HCT116 (cell line): ENCODE data around the gene SEMA6A. TPM values are rescaled to one million over a fixed set of nuclear protein-coding genes. Genes with fewer than 3 reads are reported as not detected.

Source experiments
- ATAC-seq: fragments of 200-7000 bp; cut with Tn5 transposase; 2 replicates; pipeline ENCODE4 v1.9.1; 2020; ENCODE audit warnings: mild to moderate bottlenecking, moderate library complexity
- BruUV-seq: library from RNA; stranded (reverse); fragments of 400-500 nt; replicated peaks from 2 replicates; lab custom pipeline; 2021; lab: Mats Ljungman, UMichigan
- CTCF ChIA-PET: fragments of 300-600 bp; sonication (Branson Sonifier 250); formaldehyde crosslinking; loops from one replicate; lab custom pipeline; 2021; ENCODE audit warnings: antibody characterized with exemption; lab: Charles Lee
- POLR2A ChIA-PET: fragments of 300-600, 350-600 bp; sonication (Branson Sonifier 250); formaldehyde crosslinking; loops from one replicate; lab custom pipeline; 2021; ENCODE audit warnings: antibody characterized with exemption; lab: Charles Lee
- RAD21 ChIA-PET, 2 experiments: fragments of 300-600 bp; sonication (Branson Sonifier 250); formaldehyde crosslinking; loops; one replicate each; lab custom pipeline; 2023; ENCODE audit warnings: low total read pairs in 2 of 2; ENCODE audit not compliant: uncharacterized antibody in 2 of 2, unreplicated experiment in 2 of 2, low non-redundant PET in 1 of 2; lab: Charles Lee
- DNase-seq: peaks from one replicate; pipeline ENCODE4 v3.0.0-alpha.2; 2010; ENCODE audit warnings: low read depth, low spot score
- H2AFZ ChIP-seq: fragments of 200-600 bp; shearing (Covaris generic), sonication (generic); 2 replicates; pipeline ENCODE4 v1.6.1; 2017; ENCODE audit warnings: low read depth, mixed run types, mixed read lengths, antibody characterized with exemption, low read length; ENCODE audit not compliant: poor library complexity, severe bottlenecking
- H3K27ac ChIP-seq: 2 replicates; pipeline ENCODE4 v1.5.1; 2012; ENCODE audit warnings: low read depth, low read length
- H3K27me3 ChIP-seq: fragments of 200-600 bp; sonication (generic); 2 replicates; pipeline ENCODE4 v1.6.1; 2016; ENCODE audit warnings: mixed run types, low read length, mixed read lengths; ENCODE audit not compliant: insufficient read depth
- H3K36me3 ChIP-seq, 2 experiments: fragments of 200-500 bp in 1 of 2; fragments of 200-600 bp in 1 of 2; sonication (Bioruptor generic) in 1 of 2; sonication (generic) in 1 of 2; 2 replicates each; pipeline versions ENCODE4 v1.5.1 to v1.6.1; 2014 to 2016; ENCODE audit warnings: low read length in 2 of 2, inconsistent platforms in 1 of 2, mixed read lengths in 1 of 2, mixed run types in 1 of 2; ENCODE audit not compliant: insufficient read depth in 2 of 2, control insufficient read depth in 1 of 2
- H3K4me1 ChIP-seq, 2 experiments: fragments of 200-600 bp in 1 of 2; sonication (generic) in 1 of 2; 2 replicates each; pipeline versions ENCODE4 v1.5.1 to v1.6.1; 2012 to 2017; ENCODE audit warnings: low read length in 2 of 2, inconsistent platforms in 1 of 2, mild to moderate bottlenecking in 1 of 2, mixed read lengths in 1 of 2, mixed run types in 1 of 2, moderate library complexity in 1 of 2; ENCODE audit not compliant: insufficient read depth in 2 of 2, control insufficient read depth in 1 of 2
- H3K4me2 ChIP-seq: fragments of 200-600 bp; sonication (generic); 2 replicates; pipeline ENCODE4 v1.6.1; 2017; ENCODE audit warnings: mixed run types, low read length, mixed read lengths
- H3K4me3 ChIP-seq, 2 experiments: fragments of 200-600 bp in 1 of 2; sonication (generic) in 1 of 2; replicated peaks in 1 of 2; 2 replicates each; pipeline ENCODE4 v1.5.1; 2011 to 2016; ENCODE audit warnings: low read length in 2 of 2, control low read depth in 1 of 2, low read depth in 1 of 2, mild to moderate bottlenecking in 1 of 2, mixed read lengths in 1 of 2, mixed run types in 1 of 2
- H3K79me2 ChIP-seq: fragments of 200-600 bp; sonication (generic); 2 replicates; pipeline ENCODE4 v1.6.1; 2017; ENCODE audit warnings: mild to moderate bottlenecking, mixed run types, low read length, moderate library complexity, mixed read lengths; ENCODE audit not compliant: insufficient read depth
- H3K9ac ChIP-seq: fragments of 200-600 bp; sonication (generic); 2 replicates; pipeline ENCODE4 v1.6.1; 2016; ENCODE audit warnings: low read length, mixed read lengths
- H3K9me2 ChIP-seq: fragments of 200-600 bp; sonication (generic), shearing (Covaris generic); 2 replicates; pipeline ENCODE4 v1.6.1; 2017; ENCODE audit warnings: mixed run types, mild to moderate bottlenecking, moderate library complexity; ENCODE audit not compliant: insufficient read depth
- H3K9me3 ChIP-seq, 2 experiments: fragments of 200-500 bp in 1 of 2; fragments of 200-600 bp in 1 of 2; sonication (Bioruptor generic) in 1 of 2; sonication (generic) in 1 of 2; 2 replicates each; pipeline ENCODE4 v1.6.1; 2014 to 2017; ENCODE audit warnings: low read length in 2 of 2, mixed read lengths in 2 of 2, inconsistent platforms in 1 of 2, low read depth in 1 of 2, mild to moderate bottlenecking in 1 of 2, mixed run types in 1 of 2, moderate library complexity in 1 of 2; ENCODE audit not compliant: control insufficient read depth in 1 of 2, insufficient read depth in 1 of 2
- H4K20me1 ChIP-seq: fragments of 200-600 bp; sonication (generic), shearing (Covaris generic); 2 replicates; pipeline ENCODE4 v1.6.1; 2017; ENCODE audit warnings: mixed run types, mild to moderate bottlenecking, moderate library complexity; ENCODE audit not compliant: insufficient read depth
- CEBPB ChIP-seq: IDR thresholded peaks from 2 replicates; pipeline ENCODE4 v1.6.1; 2012; ENCODE audit warnings: low read depth
- EGR1 ChIP-seq: IDR thresholded peaks from 2 replicates; pipeline ENCODE4 v1.6.1; 2012; ENCODE audit warnings: low read depth
- EZH2phosphoT487 ChIP-seq: fragments of 200-600 bp; IDR thresholded peaks from 2 replicates; pipeline ENCODE4 v1.6.1; 2018; ENCODE audit warnings: antibody characterized with exemption, borderline replicate concordance
- FOSL1 ChIP-seq: IDR thresholded peaks from 2 replicates; pipeline ENCODE4 v1.6.1; 2012; ENCODE audit warnings: low read depth
- JUND ChIP-seq: IDR thresholded peaks from 2 replicates; pipeline ENCODE4 v1.6.1; 2012
- POLR2A ChIP-seq: IDR thresholded peaks from 2 replicates; pipeline ENCODE4 v1.7.0; 2011; ENCODE audit warnings: borderline replicate concordance; ENCODE audit not compliant: insufficient read depth, insufficient read length; ENCODE audit errors: extremely low read depth
- POLR2AphosphoS5 ChIP-seq: IDR thresholded peaks from 2 replicates; pipeline ENCODE4 v1.6.1; 2011; ENCODE audit warnings: mild to moderate bottlenecking, low read depth, low read length, moderate library complexity
- YY1 ChIP-seq: IDR thresholded peaks from 2 replicates; pipeline ENCODE4 v1.6.1; 2011; ENCODE audit warnings: low read length, low read depth, moderate library complexity, mild to moderate bottlenecking; ENCODE audit not compliant: insufficient replicate concordance; ENCODE audit errors: extremely low read depth
- ZFX ChIP-seq: fragments of 450-650 bp; IDR thresholded peaks from 2 replicates; pipeline ENCODE4 v1.6.1; 2017
- ZNF274 ChIP-seq: fragments of 200-500 bp; sonication (Bioruptor generic); IDR thresholded peaks from 2 replicates; pipeline ENCODE4 v1.6.1; 2014; ENCODE audit warnings: mild to moderate bottlenecking, low read depth, low read length, inconsistent platforms
- intact Hi-C: fragments of 100-400 bp; cut with micrococcal nuclease; formaldehyde crosslinking; loops from 2 replicates; pipeline ENCODE4 v1.10.0; 2022
- total RNA-seq: library from RNA; stranded (reverse); gene quantifications from one replicate; pipeline ENCODE4 v1.2.1, GENCODE V29; 2021; ENCODE audit not compliant: unreplicated experiment
- TF ChIP-seq, protein P1 (sequence below): IDR thresholded peaks from 2 replicates; pipeline ENCODE4 v1.6.1; 2012; ENCODE audit warnings: low read depth
- TF ChIP-seq, protein P2 (sequence below), 3 experiments: fragments of 200-600 bp in 1 of 3; sonication (generic) in 1 of 3; IDR thresholded peaks in 2 of 3; conservative IDR thresholded peaks in 1 of 3; 2 replicates each; pipeline ENCODE4 v1.5.1; 2012 to 2017; ENCODE audit warnings: low read depth in 2 of 3, low read length in 2 of 3, antibody characterized with exemption in 1 of 3, borderline replicate concordance in 1 of 3, control low read depth in 1 of 3, mild to moderate bottlenecking in 1 of 3, mixed read lengths in 1 of 3, mixed run types in 1 of 3, moderate library complexity in 1 of 3; ENCODE audit not compliant: insufficient read depth in 1 of 3
- TF ChIP-seq, protein P3 (sequence below): IDR thresholded peaks from 2 replicates; pipeline ENCODE4 v1.6.1; 2011; ENCODE audit warnings: mild to moderate bottlenecking, low read length, moderate library complexity; ENCODE audit not compliant: insufficient replicate concordance; ENCODE audit errors: extremely low read depth
- TF ChIP-seq, protein P4 (sequence below): IDR thresholded peaks from 2 replicates; pipeline ENCODE4 v1.6.1; 2012

Gene SEMA6A
- total RNA-seq, 1 experiment from 2014 or later: 6.7 TPM

DNA sequence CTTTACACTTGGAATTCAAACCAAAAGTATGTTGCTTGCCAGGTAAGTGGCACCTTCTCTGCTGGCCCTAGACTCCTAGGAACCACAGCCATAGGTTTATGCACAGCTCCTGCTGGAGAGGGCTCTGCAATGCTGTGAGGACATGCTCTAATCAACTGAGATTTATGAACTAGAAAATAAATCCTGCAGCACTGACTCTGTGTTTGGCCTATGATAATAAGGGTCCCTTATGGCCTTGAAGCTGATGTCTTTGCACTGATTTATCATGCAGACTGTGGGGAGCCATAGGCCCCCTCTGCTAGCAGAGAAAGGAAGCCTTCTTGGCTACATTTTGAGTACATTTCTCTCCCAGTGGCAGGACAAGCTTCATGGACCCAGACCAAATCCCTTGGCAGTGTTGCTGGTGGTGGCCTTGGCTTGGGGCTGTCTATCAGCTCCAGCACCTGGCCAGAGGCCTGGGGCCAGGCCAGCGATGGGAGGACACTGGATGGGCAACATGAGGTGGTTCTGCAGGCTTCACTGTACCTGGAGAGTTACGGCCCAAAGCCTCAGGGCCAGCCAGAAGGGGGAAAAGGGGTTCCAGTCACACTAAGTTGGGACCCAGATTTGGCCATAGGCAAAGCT, 178.0 kb downstream of the SEMA6A start:
- no peaks in the 10 kb centered on the region for H3K27me3 ChIP-seq
- no peak overlapping the region for H3K9ac ChIP-seq
- intact Hi-C loops: no loop called here
- H3K79me2 ChIP-seq: no peaks in the 10 kb centered on the region
- no peak overlapping the region for H3K4me3 ChIP-seq
- DNase-seq: no peak
- no peaks in the 10 kb centered on the region for H3K9me2 ChIP-seq
- ATAC-seq: no peak
- ChIA-PET RAD21 (no interaction called here), CTCF (no interaction called here), POLR2A (no interaction called here)
- BruUV-seq: no TSS peak
- H3K36me3 ChIP-seq: no peaks in the 10 kb centered on the region; a peak in 1 of 4 replicates
- TF ChIP-seq, protein P1, sequence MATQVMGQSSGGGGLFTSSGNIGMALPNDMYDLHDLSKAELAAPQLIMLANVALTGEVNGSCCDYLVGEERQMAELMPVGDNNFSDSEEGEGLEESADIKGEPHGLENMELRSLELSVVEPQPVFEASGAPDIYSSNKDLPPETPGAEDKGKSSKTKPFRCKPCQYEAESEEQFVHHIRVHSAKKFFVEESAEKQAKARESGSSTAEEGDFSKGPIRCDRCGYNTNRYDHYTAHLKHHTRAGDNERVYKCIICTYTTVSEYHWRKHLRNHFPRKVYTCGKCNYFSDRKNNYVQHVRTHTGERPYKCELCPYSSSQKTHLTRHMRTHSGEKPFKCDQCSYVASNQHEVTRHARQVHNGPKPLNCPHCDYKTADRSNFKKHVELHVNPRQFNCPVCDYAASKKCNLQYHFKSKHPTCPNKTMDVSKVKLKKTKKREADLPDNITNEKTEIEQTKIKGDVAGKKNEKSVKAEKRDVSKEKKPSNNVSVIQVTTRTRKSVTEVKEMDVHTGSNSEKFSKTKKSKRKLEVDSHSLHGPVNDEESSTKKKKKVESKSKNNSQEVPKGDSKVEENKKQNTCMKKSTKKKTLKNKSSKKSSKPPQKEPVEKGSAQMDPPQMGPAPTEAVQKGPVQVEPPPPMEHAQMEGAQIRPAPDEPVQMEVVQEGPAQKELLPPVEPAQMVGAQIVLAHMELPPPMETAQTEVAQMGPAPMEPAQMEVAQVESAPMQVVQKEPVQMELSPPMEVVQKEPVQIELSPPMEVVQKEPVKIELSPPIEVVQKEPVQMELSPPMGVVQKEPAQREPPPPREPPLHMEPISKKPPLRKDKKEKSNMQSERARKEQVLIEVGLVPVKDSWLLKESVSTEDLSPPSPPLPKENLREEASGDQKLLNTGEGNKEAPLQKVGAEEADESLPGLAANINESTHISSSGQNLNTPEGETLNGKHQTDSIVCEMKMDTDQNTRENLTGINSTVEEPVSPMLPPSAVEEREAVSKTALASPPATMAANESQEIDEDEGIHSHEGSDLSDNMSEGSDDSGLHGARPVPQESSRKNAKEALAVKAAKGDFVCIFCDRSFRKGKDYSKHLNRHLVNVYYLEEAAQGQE: no peak
- TF ChIP-seq POLR2AphosphoS5: no peak
- no peak for TF ChIP-seq EGR1
- no peak for TF ChIP-seq YY1
- no peak for TF ChIP-seq ZNF274
- TF ChIP-seq, protein P2, sequence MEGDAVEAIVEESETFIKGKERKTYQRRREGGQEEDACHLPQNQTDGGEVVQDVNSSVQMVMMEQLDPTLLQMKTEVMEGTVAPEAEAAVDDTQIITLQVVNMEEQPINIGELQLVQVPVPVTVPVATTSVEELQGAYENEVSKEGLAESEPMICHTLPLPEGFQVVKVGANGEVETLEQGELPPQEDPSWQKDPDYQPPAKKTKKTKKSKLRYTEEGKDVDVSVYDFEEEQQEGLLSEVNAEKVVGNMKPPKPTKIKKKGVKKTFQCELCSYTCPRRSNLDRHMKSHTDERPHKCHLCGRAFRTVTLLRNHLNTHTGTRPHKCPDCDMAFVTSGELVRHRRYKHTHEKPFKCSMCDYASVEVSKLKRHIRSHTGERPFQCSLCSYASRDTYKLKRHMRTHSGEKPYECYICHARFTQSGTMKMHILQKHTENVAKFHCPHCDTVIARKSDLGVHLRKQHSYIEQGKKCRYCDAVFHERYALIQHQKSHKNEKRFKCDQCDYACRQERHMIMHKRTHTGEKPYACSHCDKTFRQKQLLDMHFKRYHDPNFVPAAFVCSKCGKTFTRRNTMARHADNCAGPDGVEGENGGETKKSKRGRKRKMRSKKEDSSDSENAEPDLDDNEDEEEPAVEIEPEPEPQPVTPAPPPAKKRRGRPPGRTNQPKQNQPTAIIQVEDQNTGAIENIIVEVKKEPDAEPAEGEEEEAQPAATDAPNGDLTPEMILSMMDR (IDR thresholded peaks at IDR 0.05 in 2 of 3, conservative IDR thresholded peaks at IDR 0.05 in 1 of 3; ENCODE audit: borderline replicate concordance in 1 of 3, insufficient read depth in 1 of 3, low read depth in 2 of 3, low read length in 2 of 3): no peak
- TF ChIP-seq FOSL1: no peak
- TF ChIP-seq CEBPB: no peak
- no peak for TF ChIP-seq JUND
- TF ChIP-seq EZH2phosphoT487: no peak
- TF ChIP-seq, protein P3, sequence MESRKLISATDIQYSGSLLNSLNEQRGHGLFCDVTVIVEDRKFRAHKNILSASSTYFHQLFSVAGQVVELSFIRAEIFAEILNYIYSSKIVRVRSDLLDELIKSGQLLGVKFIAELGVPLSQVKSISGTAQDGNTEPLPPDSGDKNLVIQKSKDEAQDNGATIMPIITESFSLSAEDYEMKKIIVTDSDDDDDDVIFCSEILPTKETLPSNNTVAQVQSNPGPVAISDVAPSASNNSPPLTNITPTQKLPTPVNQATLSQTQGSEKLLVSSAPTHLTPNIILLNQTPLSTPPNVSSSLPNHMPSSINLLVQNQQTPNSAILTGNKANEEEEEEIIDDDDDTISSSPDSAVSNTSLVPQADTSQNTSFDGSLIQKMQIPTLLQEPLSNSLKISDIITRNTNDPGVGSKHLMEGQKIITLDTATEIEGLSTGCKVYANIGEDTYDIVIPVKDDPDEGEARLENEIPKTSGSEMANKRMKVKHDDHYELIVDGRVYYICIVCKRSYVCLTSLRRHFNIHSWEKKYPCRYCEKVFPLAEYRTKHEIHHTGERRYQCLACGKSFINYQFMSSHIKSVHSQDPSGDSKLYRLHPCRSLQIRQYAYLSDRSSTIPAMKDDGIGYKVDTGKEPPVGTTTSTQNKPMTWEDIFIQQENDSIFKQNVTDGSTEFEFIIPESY: no peak
- TF ChIP-seq ZFX: no peak
- TF ChIP-seq, protein P4, sequence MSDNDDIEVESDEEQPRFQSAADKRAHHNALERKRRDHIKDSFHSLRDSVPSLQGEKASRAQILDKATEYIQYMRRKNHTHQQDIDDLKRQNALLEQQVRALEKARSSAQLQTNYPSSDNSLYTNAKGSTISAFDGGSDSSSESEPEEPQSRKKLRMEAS: no peak
- no peak for TF ChIP-seq POLR2A
- no peak overlapping the region for H3K4me2 ChIP-seq
- H4K20me1 ChIP-seq: no peaks in the 10 kb centered on the region
- no peaks in the 10 kb centered on the region for H3K9me3 ChIP-seq
- no peak overlapping the region for H3K27ac ChIP-seq
- H3K4me1 ChIP-seq: no peaks in the 10 kb centered on the region
- no peak overlapping the region for H2AFZ ChIP-seq
